HepG2 (cell line): Measurements from ENCODE around the gene EPHA6. TPM values are rescaled to one million over a fixed set of nuclear protein-coding genes. Genes with fewer than 3 reads are reported as not detected.

Experiments
- ATAC-seq: fragments of 200-7000 bp; cut with Tn5 transposase; 3 replicates; pipeline ENCODE4 v1.9.1; 2020; ENCODE audit warnings: mild to moderate bottlenecking, moderate library complexity
- BruUV-seq: library from RNA; stranded (reverse); fragments of 400-500 nt; replicated peaks from 2 replicates; lab custom pipeline; 2021; lab: Mats Ljungman, UMichigan
- CTCF ChIA-PET: fragments of 300-600 bp; formaldehyde crosslinking; extraction: SDS; loops from one replicate; lab custom pipeline; 2021; ENCODE audit warnings: low total read pairs, inconsistent platforms, low intra/inter-chr PET ratio; lab: Yijun Ruan, JAX
- POLR2A ChIA-PET: fragments of 350-600 bp; sonication (Branson Sonifier 250); formaldehyde crosslinking; loops from one replicate; lab custom pipeline; 2020; ENCODE audit warnings: antibody characterized with exemption, inconsistent platforms; lab: Yijun Ruan, JAX
- DNase-seq: peaks from one replicate; pipeline ENCODE4 v3.0.0-alpha.2; 2015; ENCODE audit warnings: low spot score
- FAIRE-seq: peaks from 3 replicates; lab custom pipeline; 2011; peaks lifted over from hg19 to GRCh38; lab: Jason Lieb, UNC
- H2AFZ ChIP-seq: one replicate; pipeline ENCODE4 v1.6.1; 2011; ENCODE audit warnings: low read length, inconsistent platforms
- H3K27ac ChIP-seq: fragments of 300-600 bp; 3 replicates; pipeline ENCODE4 v1.8.0; 2011; ENCODE audit warnings: mixed run types, mild to moderate bottlenecking, mixed read lengths, low read length, inconsistent platforms; ENCODE audit not compliant: insufficient read depth; ENCODE audit errors: extremely low read length
- H3K27me3 ChIP-seq, 2 experiments: fragments of 200-600 bp in 1 of 2; 2 replicates in 1 of 2; 3 replicates in 1 of 2; pipeline versions ENCODE4 v1.6.0 to v1.8.0; 2011; ENCODE audit warnings: low read length in 2 of 2, mild to moderate bottlenecking in 2 of 2, moderate library complexity in 2 of 2, inconsistent platforms in 1 of 2; ENCODE audit not compliant: insufficient read depth in 2 of 2, control insufficient read depth in 1 of 2
- H3K36me3 ChIP-seq, 2 experiments: fragments of 200-600 bp in 1 of 2; replicated peaks in 1 of 2; 2 replicates in 1 of 2; 3 replicates in 1 of 2; pipeline versions ENCODE4 v1.5.1 to v1.8.0; 2011; ENCODE audit warnings: low read length in 2 of 2, inconsistent platforms in 1 of 2; ENCODE audit not compliant: insufficient read depth in 2 of 2, control insufficient read depth in 1 of 2
- H3K4me1 ChIP-seq: 2 replicates; pipeline ENCODE4 v1.5.1; 2012; ENCODE audit warnings: low read length, inconsistent platforms; ENCODE audit not compliant: insufficient read depth
- H3K4me2 ChIP-seq: 2 replicates; pipeline ENCODE4 v1.6.0; 2011; ENCODE audit warnings: low read depth, low read length, inconsistent platforms
- H3K4me3 ChIP-seq, 3 experiments: fragments of 200-600 bp in 1 of 3; sonication (generic), shearing (Covaris generic) in 1 of 3; replicated peaks in 1 of 3; 2 replicates each; pipeline ENCODE4 v1.5.1; 2011 to 2016; ENCODE audit warnings: low read length in 3 of 3, inconsistent platforms in 2 of 3, low read depth in 2 of 3, mild to moderate bottlenecking in 2 of 3, control low read depth in 1 of 3, mixed read lengths in 1 of 3; ENCODE audit not compliant: insufficient read depth in 1 of 3
- H3K79me2 ChIP-seq: one replicate; pipeline ENCODE4 v1.6.1; 2011; ENCODE audit warnings: low read length, inconsistent platforms; ENCODE audit not compliant: insufficient read depth
- H3K9ac ChIP-seq: 2 replicates; pipeline ENCODE4 v1.6.0; 2011; ENCODE audit warnings: mild to moderate bottlenecking, low read depth, low read length, inconsistent platforms; ENCODE audit not compliant: insufficient read depth
- H3K9me3 ChIP-seq: 2 replicates; pipeline ENCODE4 v1.5.1; 2012; ENCODE audit warnings: mild to moderate bottlenecking, low read length
- H4K20me1 ChIP-seq: 2 replicates; pipeline ENCODE4 v1.6.0; 2011; ENCODE audit warnings: inconsistent platforms, mild to moderate bottlenecking, low read length, moderate library complexity; ENCODE audit not compliant: insufficient read depth
- BRF2 ChIP-seq: sonication (generic); formaldehyde crosslinking; IDR thresholded peaks from 2 replicates; pipeline ENCODE4 v1.8.1; 2022; ENCODE audit warnings: mild to moderate bottlenecking, missing genetic modification reagents
- CCDC6 ChIP-seq: sonication (generic); formaldehyde crosslinking; IDR thresholded peaks from 2 replicates; pipeline ENCODE4 v1.8.1; 2022; ENCODE audit warnings: mild to moderate bottlenecking, missing genetic modification reagents, moderate library complexity
- CREB1 ChIP-seq, 2 experiments: fragments of 450-650 bp in 1 of 2; IDR thresholded peaks; 2 replicates each; pipeline ENCODE4 v1.6.1; 2016 to 2017; ENCODE audit warnings: control low read depth in 1 of 2, mild to moderate bottlenecking in 1 of 2, missing compliant biosample characterization in 1 of 2, missing genetic modification characterization in 1 of 2
- ETV5 ChIP-seq: IDR thresholded peaks from 2 replicates; pipeline ENCODE4 v1.6.1; 2018; ENCODE audit warnings: missing biosample characterization, missing genetic modification reagents, inconsistent platforms, borderline replicate concordance
- FOXO1 ChIP-seq: sonication (generic); formaldehyde crosslinking; IDR thresholded peaks from 2 replicates; pipeline ENCODE4 v1.4.0; 2020; ENCODE audit warnings: missing genetic modification reagents
- ZFP1 ChIP-seq: IDR thresholded peaks from 2 replicates; pipeline ENCODE4 v1.6.1; 2016
- ZNF460 ChIP-seq: sonication (generic); formaldehyde crosslinking; IDR thresholded peaks from 2 replicates; pipeline ENCODE4 v1.5.1; 2020; ENCODE audit warnings: missing genetic modification reagents, mild to moderate bottlenecking, borderline replicate concordance
- WGBS: methylation state at CpG from one replicate; pipeline ENCODE4 v1.1.6; 2017; ENCODE audit warnings: low lambda C conversion rate; 5-methylcytosine and 5-hydroxymethylcytosine counted together
- in situ Hi-C: cut with HindIII; loops from 2 replicates; pipeline ENCODE4 v1.10.0; 2017; ENCODE audit warnings: low pct_unique_long_range_greater_than_20kb; ENCODE audit not compliant: extremely low pct_ligation_motif_present
- intact Hi-C: fragments of 100-400 bp; cut with micrococcal nuclease; formaldehyde crosslinking; loops from one replicate; pipeline ENCODE4 v1.10.0; 2022; ENCODE audit not compliant: unreplicated experiment
- polyA plus RNA-seq, 8 experiments: library from polyadenylated mRNA; depleted of rRNA in 3 of 8; stranded (reverse) in 7 of 8; unstranded in 1 of 8; fragments of >200 nt; fragmentation: Illumina TruSeq in 4 of 8; extraction: Trizol in 4 of 8; gene quantifications; 2 replicates each; pipeline versions ENCODE4 v1.2.1 to v1.2.3, GENCODE V29; 2011 to 2016; ENCODE audit warnings: low read depth in 4 of 8, missing spikeins in 1 of 8, mixed read lengths in 1 of 8; ENCODE audit not compliant: insufficient read depth in 1 of 8
- total RNA-seq, 5 experiments: library from RNA; depleted of rRNA; stranded (reverse); fragments of >200 nt; fragmentation: Illumina TruSeq; extraction: Trizol; gene quantifications; 2 replicates each; pipeline ENCODE4 v1.2.3, GENCODE V29; 2016; ENCODE audit warnings: low read depth in 1 of 5
- TF ChIP-seq, protein P1 (sequence below): sonication (generic); formaldehyde crosslinking; IDR thresholded peaks from 2 replicates; pipeline ENCODE4 v1.5.0; 2020; ENCODE audit warnings: missing genetic modification reagents

Gene EPHA6
- total and polyA plus RNA-seq, 2 of the 13 experiments (the other 11 are each of a cell fraction or from before 2014, with no cell fraction given), result not detected

GRCh38 chr3:96994988-96995387, 180.6 kb downstream of the EPHA6 start:
- H3K9me3 ChIP-seq, result no peaks in the 10 kb centered on the region
- TF ChIP-seq CCDC6 (CRISPR knock-in tag) (no peak), CREB1 (IDR thresholded peaks at IDR 0.05) (no peak), CREB1 (CRISPR knock-in tag; IDR thresholded peaks at IDR 0.05) (no peak), ZFP1 (CRISPR knock-in tag) (no peak), FOXO1 (CRISPR knock-in tag) (no peak), ETV5 (no peak), ZNF460 (CRISPR knock-in tag) (no peak), BRF2 (CRISPR knock-in tag) (no peak)
- TF ChIP-seq, protein P1, sequence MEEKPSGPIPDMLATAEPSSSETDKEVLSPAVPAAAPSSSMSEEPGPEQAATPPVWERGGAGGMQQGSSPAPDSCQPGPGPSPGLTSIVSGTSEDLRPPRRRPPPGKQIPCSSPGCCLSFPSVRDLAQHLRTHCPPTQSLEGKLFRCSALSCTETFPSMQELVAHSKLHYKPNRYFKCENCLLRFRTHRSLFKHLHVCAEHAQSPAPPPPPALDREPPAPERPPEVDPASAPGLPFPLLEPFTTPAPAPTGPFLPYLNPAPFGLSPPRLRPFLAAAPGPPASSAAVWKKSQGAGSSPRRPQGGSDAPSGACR (CRISPR knock-in tag), result no peak
- TF ChIP-seq, all 625 proteins: peak for 0
- no peaks in the 10 kb centered on the region for H3K4me1 ChIP-seq
- H3K27ac ChIP-seq, result no peak overlapping the region
- H3K9ac ChIP-seq, result no peak overlapping the region
- intact Hi-C loops (no loop called here), in situ Hi-C loops (no loop called here)
- no peaks in the 10 kb centered on the region for H3K79me2 ChIP-seq
- no peak overlapping the region for H2AFZ ChIP-seq
- no peaks in the 10 kb centered on the region for H4K20me1 ChIP-seq
- no peak overlapping the region for H3K4me3 ChIP-seq
- ATAC-seq (no peak), DNase-seq (no peak), FAIRE-seq (no peak)
- H3K4me2 ChIP-seq, result no peak overlapping the region
- H3K36me3 ChIP-seq, result no peaks in the 10 kb centered on the region
- H3K27me3 ChIP-seq, result no peaks in the 10 kb centered on the region
- POLR2A ChIA-PET, result no interaction called here
- CTCF ChIA-PET, result no interaction called here
- WGBS, result 20% methylated on average over 3 of the region's 3 CpGs
- no TSS peak for BruUV-seq
